ENCODE results near the gene POLG2. TPM values are rescaled to one million over a fixed set of nuclear protein-coding genes. Genes with fewer than 3 reads are reported as not detected.

The POLG2 gene
- total and polyA plus RNA-seq, 10 donors, result 14.5 to 35.3 (median 20.5) TPM

- Histone ChIP-seq H3K27me3 (replicated peaks in 1 of 7) (no peaks in the 10 kb centered on the region), H3K27ac (no peak overlapping the region), H3K4me1 (peaks cover 28 to 55% (median 40%) of the 10 kb centered on the region in 6 donors), H3K9me3 (no peaks in the 10 kb centered on the region), H3K4me3 (peak overlapping the region in 1 of 8 donors; percentile 87), H3K36me3 (peaks cover 3 to 63% (median 52%) of the 10 kb centered on the region in 6 donors)
- intact Hi-C loops (cut with DNase I; ENCODE audit: low total_unique reads), result no loop called here
- WGBS, 5 donors, result 84 to 98% (median 93%) methylated on average over 2 of the region's 2 CpGs
- no peak for DNase-seq
- no peak for TF ChIP-seq POLR2A (IDR thresholded peaks at IDR 0.05)
- no peak for TF ChIP-seq POLR2AphosphoS5 (IDR thresholded peaks at IDR 0.05)
- no peak for TF ChIP-seq CTCF (IDR thresholded peaks at IDR 0.05 in 8 of 11, conservative IDR thresholded peaks at IDR 0.05 in 3 of 11)
Observed at GRCh38 chr17:64508683-64509082, 11.8 kb upstream of the POLG2 start.

- Histone ChIP-seq H3K4me1 (peaks cover 40 to 68% (median 53%) of the 10 kb centered on the region in 6 donors), H3K27ac (peak overlapping the region; percentile 99 to 100 (median 100)), H3K4me3 (peak overlapping the region; percentile 70 to 96 (median 86)), H3K27me3 (replicated peaks in 1 of 7) (no peaks in the 10 kb centered on the region), H3K36me3 (peaks cover 7 to 63% (median 56%) of the 10 kb centered on the region in 6 donors), H3K9me3 (no peaks in the 10 kb centered on the region)
- intact Hi-C loops (cut with DNase I; ENCODE audit: low total_unique reads), result no loop called here
- 0 to 1% (median 0%) methylated on average over 13 of the region's 13 CpGs for WGBS, 5 donors
- TF ChIP-seq POLR2A (IDR thresholded peaks at IDR 0.05) (peak in 1 of 3 donors; percentile 17), CTCF (IDR thresholded peaks at IDR 0.05 in 8 of 11, conservative IDR thresholded peaks at IDR 0.05 in 3 of 11) (peak in 8 of 11 experiments; percentile 4 to 57 (median 40)), POLR2AphosphoS5 (IDR thresholded peaks at IDR 0.05) (no peak)
- DNase-seq, result no peak
Observed at GRCh38 chr17:64507413-64507782, 10.5 kb upstream of the POLG2 start.

- Histone ChIP-seq H3K27ac (peak within 1 kb of the TSS; percentile 99 to 100 (median 100)), H3K4me3 (peak within 1 kb of the TSS; percentile 70 to 96 (median 86)), H3K36me3 (peaks cover 9 to 63% (median 57%) of the 10 kb centered on the region in 6 donors), H3K4me1 (peaks cover 45 to 71% (median 59%) of the 10 kb centered on the region in 6 donors), H3K9me3 (no peaks in the 10 kb centered on the region), H3K27me3 (replicated peaks in 1 of 7) (no peaks in the 10 kb centered on the region)
- intact Hi-C loops (cut with DNase I; ENCODE audit: low total_unique reads), result no loop called here
- TF ChIP-seq POLR2AphosphoS5 (IDR thresholded peaks at IDR 0.05) (peak; percentile 94 to 98 (median 97)), CTCF (IDR thresholded peaks at IDR 0.05 in 8 of 11, conservative IDR thresholded peaks at IDR 0.05 in 3 of 11) (peak in 2 of 11 experiments; percentile 4 to 7), POLR2A (IDR thresholded peaks at IDR 0.05) (peak; percentile 35 to 60 (median 46))
- 0 to 1% (median 0%) methylated on average over 44 to 77 of the region's 77 CpGs for WGBS, 5 donors
- peak; percentile 98 for DNase-seq
Observed at GRCh38 chr17:64506576-64507412, 9.9 kb upstream of the POLG2 start, which contains the start of gene CEP95. TSS of gene CEP95 (plus strand) at chr17:64506977. CDS start at chr17:64507098, 121 bp downstream.

- TF ChIP-seq CTCF (IDR thresholded peaks at IDR 0.05 in 8 of 11, conservative IDR thresholded peaks at IDR 0.05 in 3 of 11) (peak in 1 of 11 experiments; percentile 19), POLR2AphosphoS5 (IDR thresholded peaks at IDR 0.05) (peak; percentile 97 to 100 (median 99)), POLR2A (IDR thresholded peaks at IDR 0.05) (peak; percentile 95 to 98 (median 97))
- peaks cover 47 to 73% (median 65%) of the 10 kb centered on the region in 6 donors for H3K4me1 ChIP-seq
- no peaks in the 10 kb centered on the region for H3K9me3 ChIP-seq
- H3K4me3 ChIP-seq, result peak within 1 kb of the TSS; percentile 70 to 96 (median 86)
- peak within 1 kb of the TSS; percentile 99 to 100 (median 100) for H3K27ac ChIP-seq
- 0 to 1% (median 0%) methylated on average over 29 to 31 of the region's 31 CpGs for WGBS, 5 donors
- H3K36me3 ChIP-seq, result peaks cover 9 to 63% (median 57%) of the 10 kb centered on the region in 6 donors
- no peaks in the 10 kb centered on the region for H3K27me3 ChIP-seq (replicated peaks in 1 of 7)
- peak; percentile 98 for DNase-seq
- intact Hi-C loops (cut with DNase I; ENCODE audit: low total_unique reads), result no loop called here
Observed at GRCh38 chr17:64506201-64506575, 9.3 kb upstream of the POLG2 start, which contains the start of gene DDX5. TSS of gene DDX5 (minus strand) at chr17:64506289. CDS start at chr17:64506119, 170 bp downstream.
